Measurements from ENCODE around the gene ACAP3.

The ACAP3 gene

GRCh38 chr1:1337793-1338147 is 30.0 kb upstream of the ACAP3 start:
- no peak for TF ChIP-seq RARB (CRISPR knock-in tag; IDR thresholded peaks at IDR 0.05)
- TF ChIP-seq GLIS3 (CRISPR knock-in tag; IDR thresholded peaks at IDR 0.05), result no peak
- no peak for TF ChIP-seq PPARA (CRISPR knock-in tag; IDR thresholded peaks at IDR 0.05; ENCODE audit: borderline replicate concordance)
- no peak for TF ChIP-seq ZNF565 (CRISPR knock-in tag; conservative IDR thresholded peaks at IDR 0.05; ENCODE audit: low read depth)
- TF ChIP-seq CSDC2 (CRISPR knock-in tag; IDR thresholded peaks at IDR 0.05), result no peak
- TF ChIP-seq TSHZ2 (CRISPR knock-in tag; IDR thresholded peaks at IDR 0.05), result no peak
- no peak for TF ChIP-seq ZFP30 (CRISPR knock-in tag; IDR thresholded peaks at IDR 0.05)
- TF ChIP-seq OSR1 (CRISPR knock-in tag; IDR thresholded peaks at IDR 0.05), result no peak
- no peak for TF ChIP-seq ZFP3 (CRISPR knock-in tag; IDR thresholded peaks at IDR 0.05)
- ATAC-seq, result peak; percentile 20; the same call in 2 of the 3 replicates

- TF ChIP-seq ZNF70 (CRISPR knock-in tag; IDR thresholded peaks at IDR 0.05), result no peak
- no peak for TF ChIP-seq ISL1 (CRISPR knock-in tag; IDR thresholded peaks at IDR 0.05)
- no peak for TF ChIP-seq SNAI2 (CRISPR knock-in tag; IDR thresholded peaks at IDR 0.05)
- no peak for TF ChIP-seq CSDC2 (CRISPR knock-in tag; IDR thresholded peaks at IDR 0.05)
- no peak for TF ChIP-seq BACH2 (CRISPR knock-in tag; IDR thresholded peaks at IDR 0.05; ENCODE audit: borderline replicate concordance)
- TF ChIP-seq ZFP30 (CRISPR knock-in tag; IDR thresholded peaks at IDR 0.05), result no peak
- TF ChIP-seq, protein P1, sequence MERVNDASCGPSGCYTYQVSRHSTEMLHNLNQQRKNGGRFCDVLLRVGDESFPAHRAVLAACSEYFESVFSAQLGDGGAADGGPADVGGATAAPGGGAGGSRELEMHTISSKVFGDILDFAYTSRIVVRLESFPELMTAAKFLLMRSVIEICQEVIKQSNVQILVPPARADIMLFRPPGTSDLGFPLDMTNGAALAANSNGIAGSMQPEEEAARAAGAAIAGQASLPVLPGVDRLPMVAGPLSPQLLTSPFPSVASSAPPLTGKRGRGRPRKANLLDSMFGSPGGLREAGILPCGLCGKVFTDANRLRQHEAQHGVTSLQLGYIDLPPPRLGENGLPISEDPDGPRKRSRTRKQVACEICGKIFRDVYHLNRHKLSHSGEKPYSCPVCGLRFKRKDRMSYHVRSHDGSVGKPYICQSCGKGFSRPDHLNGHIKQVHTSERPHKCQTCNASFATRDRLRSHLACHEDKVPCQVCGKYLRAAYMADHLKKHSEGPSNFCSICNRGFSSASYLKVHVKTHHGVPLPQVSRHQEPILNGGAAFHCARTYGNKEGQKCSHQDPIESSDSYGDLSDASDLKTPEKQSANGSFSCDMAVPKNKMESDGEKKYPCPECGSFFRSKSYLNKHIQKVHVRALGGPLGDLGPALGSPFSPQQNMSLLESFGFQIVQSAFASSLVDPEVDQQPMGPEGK (CRISPR knock-in tag; IDR thresholded peaks at IDR 0.05; ENCODE audit: borderline replicate concordance), result no peak
- TF ChIP-seq, protein P2, sequence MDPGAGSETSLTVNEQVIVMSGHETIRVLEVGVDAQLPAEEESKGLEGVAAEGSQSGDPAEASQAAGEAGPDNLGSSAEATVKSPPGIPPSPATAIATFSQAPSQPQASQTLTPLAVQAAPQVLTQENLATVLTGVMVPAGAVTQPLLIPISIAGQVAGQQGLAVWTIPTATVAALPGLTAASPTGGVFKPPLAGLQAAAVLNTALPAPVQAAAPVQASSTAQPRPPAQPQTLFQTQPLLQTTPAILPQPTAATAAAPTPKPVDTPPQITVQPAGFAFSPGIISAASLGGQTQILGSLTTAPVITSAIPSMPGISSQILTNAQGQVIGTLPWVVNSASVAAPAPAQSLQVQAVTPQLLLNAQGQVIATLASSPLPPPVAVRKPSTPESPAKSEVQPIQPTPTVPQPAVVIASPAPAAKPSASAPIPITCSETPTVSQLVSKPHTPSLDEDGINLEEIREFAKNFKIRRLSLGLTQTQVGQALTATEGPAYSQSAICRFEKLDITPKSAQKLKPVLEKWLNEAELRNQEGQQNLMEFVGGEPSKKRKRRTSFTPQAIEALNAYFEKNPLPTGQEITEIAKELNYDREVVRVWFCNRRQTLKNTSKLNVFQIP (CRISPR knock-in tag; IDR thresholded peaks at IDR 0.05; ENCODE audit: borderline replicate concordance, low read depth), result no peak
- no peak for TF ChIP-seq TCF4 (CRISPR knock-in tag; IDR thresholded peaks at IDR 0.05; ENCODE audit: borderline replicate concordance)
- TF ChIP-seq ARNTL (CRISPR knock-in tag; IDR thresholded peaks at IDR 0.05; ENCODE audit: borderline replicate concordance, low read depth), result no peak
- no peak for TF ChIP-seq ZC3H10 (CRISPR knock-in tag; IDR thresholded peaks at IDR 0.05)
- no peak for TF ChIP-seq ZNF8 (CRISPR knock-in tag; IDR thresholded peaks at IDR 0.05)
- TF ChIP-seq ZFP3 (CRISPR knock-in tag; IDR thresholded peaks at IDR 0.05), result no peak
- TF ChIP-seq, protein P3, sequence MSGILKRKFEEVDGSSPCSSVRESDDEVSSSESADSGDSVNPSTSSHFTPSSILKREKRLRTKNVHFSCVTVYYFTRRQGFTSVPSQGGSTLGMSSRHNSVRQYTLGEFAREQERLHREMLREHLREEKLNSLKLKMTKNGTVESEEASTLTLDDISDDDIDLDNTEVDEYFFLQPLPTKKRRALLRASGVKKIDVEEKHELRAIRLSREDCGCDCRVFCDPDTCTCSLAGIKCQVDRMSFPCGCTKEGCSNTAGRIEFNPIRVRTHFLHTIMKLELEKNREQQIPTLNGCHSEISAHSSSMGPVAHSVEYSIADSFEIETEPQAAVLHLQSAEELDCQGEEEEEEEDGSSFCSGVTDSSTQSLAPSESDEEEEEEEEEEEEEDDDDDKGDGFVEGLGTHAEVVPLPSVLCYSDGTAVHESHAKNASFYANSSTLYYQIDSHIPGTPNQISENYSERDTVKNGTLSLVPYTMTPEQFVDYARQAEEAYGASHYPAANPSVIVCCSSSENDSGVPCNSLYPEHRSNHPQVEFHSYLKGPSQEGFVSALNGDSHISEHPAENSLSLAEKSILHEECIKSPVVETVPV (CRISPR knock-in tag; IDR thresholded peaks at IDR 0.05), result no peak
- no peak for TF ChIP-seq TSHZ2 (CRISPR knock-in tag; IDR thresholded peaks at IDR 0.05)
- ATAC-seq, result no peak
Observed at GRCh38 chr1:1336931-1337792, 29.4 kb upstream of the ACAP3 start.
